ENCODE data around the gene LARGE1.

DNA sequence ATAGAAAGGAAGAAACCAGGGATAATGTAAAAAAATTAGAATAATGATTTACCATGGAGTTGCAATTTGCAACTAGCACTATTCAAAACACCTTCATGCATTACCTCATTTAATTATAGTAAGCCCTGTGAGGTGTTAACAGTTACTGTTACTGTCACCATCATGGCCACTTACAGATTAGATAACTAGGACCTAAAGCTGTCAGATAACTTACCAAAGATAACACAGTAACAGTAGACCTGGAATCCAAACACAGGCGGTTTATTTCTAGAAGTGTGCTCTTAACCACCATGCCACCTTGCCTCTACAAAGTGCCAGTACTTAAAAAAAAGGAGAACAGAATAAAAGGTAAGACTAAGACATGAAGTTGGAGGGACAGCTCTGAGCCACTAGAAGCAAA is 11.1 kb upstream of the LARGE1 start:
- TF ChIP-seq, protein P1, sequence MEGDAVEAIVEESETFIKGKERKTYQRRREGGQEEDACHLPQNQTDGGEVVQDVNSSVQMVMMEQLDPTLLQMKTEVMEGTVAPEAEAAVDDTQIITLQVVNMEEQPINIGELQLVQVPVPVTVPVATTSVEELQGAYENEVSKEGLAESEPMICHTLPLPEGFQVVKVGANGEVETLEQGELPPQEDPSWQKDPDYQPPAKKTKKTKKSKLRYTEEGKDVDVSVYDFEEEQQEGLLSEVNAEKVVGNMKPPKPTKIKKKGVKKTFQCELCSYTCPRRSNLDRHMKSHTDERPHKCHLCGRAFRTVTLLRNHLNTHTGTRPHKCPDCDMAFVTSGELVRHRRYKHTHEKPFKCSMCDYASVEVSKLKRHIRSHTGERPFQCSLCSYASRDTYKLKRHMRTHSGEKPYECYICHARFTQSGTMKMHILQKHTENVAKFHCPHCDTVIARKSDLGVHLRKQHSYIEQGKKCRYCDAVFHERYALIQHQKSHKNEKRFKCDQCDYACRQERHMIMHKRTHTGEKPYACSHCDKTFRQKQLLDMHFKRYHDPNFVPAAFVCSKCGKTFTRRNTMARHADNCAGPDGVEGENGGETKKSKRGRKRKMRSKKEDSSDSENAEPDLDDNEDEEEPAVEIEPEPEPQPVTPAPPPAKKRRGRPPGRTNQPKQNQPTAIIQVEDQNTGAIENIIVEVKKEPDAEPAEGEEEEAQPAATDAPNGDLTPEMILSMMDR (IDR thresholded peaks at IDR 0.05): no peak
- no peak for TF ChIP-seq POLR2A (IDR thresholded peaks at IDR 0.05)
